K562 (cell line): Measurements from ENCODE around the gene CCDC85C. TPM values are rescaled to one million over a fixed set of nuclear protein-coding genes. Genes with fewer than 3 reads are reported as not detected.

Experiments used
- ATAC-seq: fragments of 200-7000 bp; cut with Tn5 transposase; 3 replicates; pipeline ENCODE4 v1.9.1; 2020; ENCODE audit warnings: moderate library complexity
- BruUV-seq: library from RNA; stranded (reverse); fragments of 400-500 nt; replicated peaks from 2 replicates; lab custom pipeline; 2021; lab: Mats Ljungman, UMichigan
- CTCF ChIA-PET: fragments of 300-600 bp; formaldehyde crosslinking; extraction: SDS; loops from one replicate; lab custom pipeline; 2021; ENCODE audit warnings: low intra/inter-chr PET ratio; lab: Yijun Ruan, JAX
- POLR2A ChIA-PET: fragments of 300-600, 350-650 bp; sonication (Branson Sonifier 250); formaldehyde crosslinking; extraction: SDS; loops from one replicate; lab custom pipeline; 2021; ENCODE audit warnings: antibody characterized with exemption, inconsistent platforms; lab: Yijun Ruan, JAX
- DNase-seq, 4 experiments: peaks; one replicate each; pipeline versions ENCODE4 v3.0.0 to v3.0.0-alpha.2; 2011 to 2018; ENCODE audit warnings: low spot score in 3 of 4, mixed read lengths in 3 of 4; ENCODE audit errors: extremely low read depth in 1 of 4
- FAIRE-seq: peaks from 2 replicates; lab custom pipeline; 2011; peaks lifted over from hg19 to GRCh38; lab: Jason Lieb, UNC
- H2AFZ ChIP-seq: 2 replicates; pipeline ENCODE4 v1.6.0; 2011; ENCODE audit warnings: low read depth, low read length, control low read depth, inconsistent platforms
- H3K27ac ChIP-seq: fragments of 200-600 bp; 3 replicates; pipeline ENCODE4 v1.8.0; 2011; ENCODE audit warnings: low read depth, mild to moderate bottlenecking, control low read depth, inconsistent platforms, low read length, moderate library complexity, mixed read lengths; ENCODE audit errors: extremely low read depth
- H3K27me3 ChIP-seq, 2 experiments: fragments of 300-600 bp in 1 of 2; 2 replicates in 1 of 2; 3 replicates in 1 of 2; pipeline versions ENCODE4 v1.6.0 to v1.8.0; 2011; ENCODE audit warnings: inconsistent platforms in 2 of 2, low read length in 2 of 2, mild to moderate bottlenecking in 1 of 2, mixed read lengths in 1 of 2, moderate library complexity in 1 of 2; ENCODE audit not compliant: control insufficient read depth in 2 of 2, insufficient read depth in 2 of 2
- H3K36me3 ChIP-seq: fragments of 300-600 bp; 3 replicates; pipeline ENCODE4 v1.8.0; 2011; ENCODE audit warnings: mild to moderate bottlenecking, low read length, inconsistent platforms; ENCODE audit not compliant: control insufficient read depth, insufficient read depth
- H3K4me1 ChIP-seq, 2 experiments: fragments of 200-600 bp in 1 of 2; replicated peaks in 1 of 2; 2 replicates in 1 of 2; 3 replicates in 1 of 2; pipeline versions ENCODE4 v1.5.1 to v1.8.0; 2011; ENCODE audit warnings: inconsistent platforms in 2 of 2, low read length in 2 of 2, mild to moderate bottlenecking in 1 of 2, mixed read lengths in 1 of 2, moderate library complexity in 1 of 2; ENCODE audit not compliant: control insufficient read depth in 2 of 2, insufficient read depth in 2 of 2
- H3K4me2 ChIP-seq: 2 replicates; pipeline ENCODE4 v1.6.1; 2011; ENCODE audit warnings: low read length, control low read depth, inconsistent platforms, mixed read lengths; ENCODE audit not compliant: insufficient read depth
- H3K4me3 ChIP-seq: fragments of 200-600 bp; sonication (generic), shearing (Covaris generic); 2 replicates; pipeline ENCODE4 v1.5.1; 2016; ENCODE audit warnings: control low read depth, inconsistent platforms
- H3K79me2 ChIP-seq: fragments of 200-600 bp; 3 replicates; pipeline ENCODE4 v1.8.0; 2011; ENCODE audit warnings: low read length, inconsistent platforms; ENCODE audit not compliant: control insufficient read depth, insufficient read depth
- H3K9ac ChIP-seq, 2 experiments: 2 replicates each; pipeline versions ENCODE4 v1.6.0 to v1.6.1; 2011; ENCODE audit warnings: low read depth in 2 of 2, low read length in 2 of 2, control low read depth in 1 of 2, inconsistent platforms in 1 of 2, mild to moderate bottlenecking in 1 of 2, mixed read lengths in 1 of 2; ENCODE audit not compliant: insufficient read depth in 1 of 2
- H3K9me1 ChIP-seq: one replicate; pipeline ENCODE4 v1.6.0; 2011; ENCODE audit warnings: inconsistent platforms, mild to moderate bottlenecking, low read length, moderate library complexity; ENCODE audit not compliant: control insufficient read depth, insufficient read depth
- H3K9me3 ChIP-seq: replicated peaks from 2 replicates; pipeline ENCODE4 v1.5.1; 2011; ENCODE audit warnings: low read depth, low read length, inconsistent platforms; ENCODE audit not compliant: control insufficient read depth, insufficient read depth
- H4K20me1 ChIP-seq: replicated peaks from 2 replicates; pipeline ENCODE4 v1.6.1; 2011; ENCODE audit warnings: low read length, inconsistent platforms, mixed read lengths; ENCODE audit not compliant: control insufficient read depth, insufficient read depth
- DIDO1 ChIP-seq: fragments of 450-650 bp; IDR thresholded peaks from 2 replicates; pipeline ENCODE4 v1.6.1; 2016; ENCODE audit warnings: low read depth, missing biosample characterization, missing genetic modification characterization
- KLF6 ChIP-seq: fragments of 250-450 bp; sonication (Bioruptor Pico); IDR thresholded peaks from 2 replicates; pipeline ENCODE4 v1.4.0; 2020; ENCODE audit warnings: mild to moderate bottlenecking, moderate library complexity, borderline replicate concordance
- TAL1 ChIP-seq: fragments of 450-650 bp; IDR thresholded peaks from 2 replicates; pipeline ENCODE4 v1.6.1; 2016; ENCODE audit warnings: mild to moderate bottlenecking
- ZNF785 ChIP-seq: fragments of 250-450 bp; sonication (Bioruptor Pico); IDR thresholded peaks from 2 replicates; pipeline ENCODE4 v1.4.0; 2020; ENCODE audit warnings: mild to moderate bottlenecking
- WGBS: fragments of 100-300 bp; shearing (Covaris generic); methylation state at CpG from one replicate; pipeline ENCODE4 v1.1.6; 2016; ENCODE audit warnings: low coverage, mixed read lengths; ENCODE audit not compliant: insufficient coverage; ENCODE audit errors: missing lambda C conversion rate; 5-methylcytosine and 5-hydroxymethylcytosine counted together
- in situ Hi-C: fragments of 300-500 bp; cut with MboI; formaldehyde crosslinking; loops from 4 replicates; pipeline ENCODE4 v1.15.0; 2018; ENCODE audit warnings: inconsistent platforms, mixed read lengths
- intact Hi-C: fragments of 100-400 bp; cut with micrococcal nuclease; formaldehyde crosslinking; loops from 2 replicates; pipeline ENCODE4 v1.14.2; 2022
- polyA plus RNA-seq, 8 experiments: library from polyadenylated mRNA; depleted of rRNA in 4 of 8; stranded (reverse) in 5 of 8; unstranded in 3 of 8; fragments of >200 nt; fragmentation: Nextera tagmentation in 2 of 8; fragmentation: Illumina TruSeq in 1 of 8; extraction: Ambion mirVana in 2 of 8; extraction: Trizol in 1 of 8; gene quantifications; 2 replicates each; pipeline versions ENCODE4 v1.2.1 to v1.2.3, GENCODE V29; 2011 to 2014; ENCODE audit warnings: inconsistent platforms in 1 of 8, missing spikeins in 1 of 8
- total RNA-seq, 7 experiments: library from RNA; depleted of rRNA in 6 of 7; stranded (reverse); fragments of >200 nt in 6 of 7; fragmentation: Illumina TruSeq in 2 of 7; extraction: Trizol in 2 of 7; gene quantifications; 2 replicates each; pipeline versions ENCODE4 v1.2.1 to v1.2.3, GENCODE V29; 2011 to 2021; ENCODE audit warnings: low replicate concordance in 1 of 7

CCDC85C gene
- total and polyA plus RNA-seq, 9 of the 15 experiments (the other 6 are each of a cell fraction or from before 2014, with no cell fraction given), result 0.18 to 22.0 (median 6.3) TPM

DNA sequence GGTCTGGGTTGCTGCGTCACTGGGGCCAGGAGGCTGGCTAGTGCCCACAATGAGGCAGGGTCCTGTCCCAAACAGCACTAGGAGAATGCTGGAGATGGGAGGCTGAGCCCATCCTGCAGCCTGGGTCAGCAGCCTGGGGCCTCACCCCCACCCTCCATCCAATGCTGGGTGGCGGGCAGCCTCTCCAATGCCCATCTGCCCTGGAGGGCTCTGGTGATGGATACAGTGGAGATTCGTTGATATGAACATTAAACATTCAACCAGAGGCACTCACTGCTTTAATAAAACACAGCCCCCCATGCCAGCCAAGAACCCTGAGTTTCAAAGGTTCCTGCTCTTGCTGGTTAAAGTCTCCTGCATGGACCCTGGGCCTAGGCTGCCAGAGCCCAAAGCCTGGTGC is 21.5 kb upstream of the CCDC85C start (continued):
- no peak for TF ChIP-seq TAL1

DNA sequence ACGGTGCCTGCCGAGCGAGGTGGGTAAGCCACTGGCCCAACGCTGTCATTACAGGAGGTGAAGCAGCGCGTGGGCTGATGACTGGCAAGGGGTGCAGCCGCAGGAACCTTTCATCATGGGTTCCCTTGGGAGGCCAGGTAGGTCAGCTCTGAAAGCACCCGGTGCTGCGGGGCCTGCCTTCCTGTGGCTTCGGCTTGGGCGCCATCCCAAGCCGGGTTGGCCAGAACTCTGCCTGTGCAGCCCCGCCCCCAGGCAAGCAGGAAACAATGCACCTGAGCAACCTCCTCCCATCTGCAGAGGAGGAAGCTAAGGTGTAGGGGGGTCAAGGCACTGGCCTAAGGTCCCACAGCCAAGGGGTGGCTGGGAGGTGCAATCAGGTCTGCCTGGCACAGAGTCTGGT is 21.0 kb upstream of the CCDC85C start:
- H3K4me1 ChIP-seq, result peaks cover 0 to 8% of the 10 kb centered on the region in 2 experiments; a peak in 2 of 5 replicates
- no TSS peak for BruUV-seq
- no peak for DNase-seq
- intact Hi-C loops, result loop anchor here (10.0 kb wide), 1 partner anchor 240 kb away; no protein-coding TSS in a partner anchor
- in situ Hi-C loops, result no loop called here
- H3K9ac ChIP-seq, result no peak overlapping the region
- ChIA-PET CTCF (interaction anchor here (1.4 kb wide), 1 partner anchor 105 kb away, joined by 3 read pairs; no protein-coding TSS in a partner anchor), POLR2A (no interaction called here)
- no peak overlapping the region for H3K27ac ChIP-seq
- no peak overlapping the region for H3K4me2 ChIP-seq
- no peak overlapping the region for H3K4me3 ChIP-seq
- peaks cover 7% of the 10 kb centered on the region; the same call in 1 of the 2 replicates for H4K20me1 ChIP-seq
- no peaks in the 10 kb centered on the region for H3K36me3 ChIP-seq
- ATAC-seq, result no peak
- no peaks in the 10 kb centered on the region for H3K9me1 ChIP-seq
- WGBS, result 26% methylated on average over 5 of the region's 13 CpGs
- no peak for FAIRE-seq
- peaks cover 0 to 37% of the 10 kb centered on the region in 2 experiments; a peak in 2 of 5 replicates for H3K27me3 ChIP-seq
- no peak overlapping the region for H2AFZ ChIP-seq
- H3K79me2 ChIP-seq, result no peaks in the 10 kb centered on the region
- TF ChIP-seq DIDO1 (tag) (no peak), KLF6 (CRISPR knock-in tag) (no peak), ZNF785 (CRISPR knock-in tag) (no peak)
- no peaks in the 10 kb centered on the region for H3K9me3 ChIP-seq
